SU-DHL-6 (cell line): ENCODE measurements around the gene PPM1L.

Experiments
- CTCF ChIP-seq: fragments of 200-600 bp; sonication (generic); IDR thresholded peaks from one replicate; pipeline ENCODE4 v1.5.1; 2017; ENCODE audit warnings: antibody characterized with exemption, mild to moderate bottlenecking, low read length, moderate library complexity; ENCODE audit not compliant: insufficient read depth, poor library complexity, severe bottlenecking
- EZH2phosphoT487 ChIP-seq: fragments of 200-600 bp; sonication (generic), shearing (Covaris generic); conservative IDR thresholded peaks from 2 replicates; pipeline ENCODE4 v1.6.1; 2018; ENCODE audit warnings: mild to moderate bottlenecking, antibody characterized with exemption, low read length, moderate library complexity, mixed read lengths

GRCh38 chr3:160841455-160841854, 85.4 kb downstream of the PPM1L start:
- TF ChIP-seq CTCF (no peak), EZH2phosphoT487 (no peak)
